ENCODE data around the gene OTOA.

- TF ChIP-seq YY1 (IDR thresholded peaks at IDR 0.05; ENCODE audit: insufficient read depth, insufficient read length) = no peak
- TF ChIP-seq ZNF274 (IDR thresholded peaks at IDR 0.05; ENCODE audit: low read depth, low read length) = no peak
Measured at GRCh38 chr16:21723532-21723931, 59.8 kb downstream of the OTOA start.
